Neural crest cell (in vitro differentiated cells): ENCODE measurements around the gene LPCAT3. TPM values are rescaled to one million over a fixed set of nuclear protein-coding genes. Genes with fewer than 3 reads are reported as not detected.
A peak's percentile ranks its signal among the peaks of the same experiment; 100 is the strongest.

Experiments used
- DNase-seq: peaks from one replicate; pipeline ENCODE4 v3.0.0; 2021; ENCODE audit warnings: low read depth, mixed read lengths, low spot score
- H3K27ac Mint-ChIP-seq: one replicate; pipeline ENCODE4 v1.8.0; 2021; ENCODE audit warnings: mild to moderate bottlenecking, mixed read lengths; ENCODE audit not compliant: unreplicated experiment
- H3K27me3 Mint-ChIP-seq: 2 replicates; pipeline ENCODE4 v1.8.0; 2021; ENCODE audit warnings: low read depth, mild to moderate bottlenecking, mixed read lengths
- H3K36me3 Mint-ChIP-seq: 2 replicates; pipeline ENCODE4 v1.8.0; 2021; ENCODE audit warnings: low read depth, mild to moderate bottlenecking, mixed read lengths
- H3K4me1 Mint-ChIP-seq: 2 replicates; pipeline ENCODE4 v1.8.0; 2021; ENCODE audit warnings: mixed read lengths
- H3K4me3 Mint-ChIP-seq: one replicate; pipeline ENCODE4 v1.8.0; 2021; ENCODE audit warnings: mild to moderate bottlenecking, mixed read lengths
- H3K9me3 Mint-ChIP-seq: 2 replicates; pipeline ENCODE4 v1.8.0; 2021; ENCODE audit warnings: mixed read lengths
- total RNA-seq: library from RNA; stranded (reverse); gene quantifications from 2 replicates; pipeline ENCODE4 v1.2.1, GENCODE V29; 2021
- TF ChIP-seq, protein P1 (sequence below): fragments of 200-600 bp; sonication (generic); conservative IDR thresholded peaks from 2 replicates; pipeline ENCODE4 v1.5.0; 2021; ENCODE audit warnings: antibody characterized with exemption, mild to moderate bottlenecking

The LPCAT3 gene
- total RNA-seq, 1 donor from 2014 or later, result 32.8 TPM

- DNase-seq, result no peak
- Mint-ChIP-seq H3K27me3 (no peaks in the 10 kb centered on the region), H3K9me3 (no peaks in the 10 kb centered on the region), H3K4me1 (peaks cover 29% of the 10 kb centered on the region), H3K36me3 (no peaks in the 10 kb centered on the region), H3K27ac (peak overlapping the region; percentile 69), H3K4me3 (peak overlapping the region; percentile 91)
- TF ChIP-seq, protein P1, sequence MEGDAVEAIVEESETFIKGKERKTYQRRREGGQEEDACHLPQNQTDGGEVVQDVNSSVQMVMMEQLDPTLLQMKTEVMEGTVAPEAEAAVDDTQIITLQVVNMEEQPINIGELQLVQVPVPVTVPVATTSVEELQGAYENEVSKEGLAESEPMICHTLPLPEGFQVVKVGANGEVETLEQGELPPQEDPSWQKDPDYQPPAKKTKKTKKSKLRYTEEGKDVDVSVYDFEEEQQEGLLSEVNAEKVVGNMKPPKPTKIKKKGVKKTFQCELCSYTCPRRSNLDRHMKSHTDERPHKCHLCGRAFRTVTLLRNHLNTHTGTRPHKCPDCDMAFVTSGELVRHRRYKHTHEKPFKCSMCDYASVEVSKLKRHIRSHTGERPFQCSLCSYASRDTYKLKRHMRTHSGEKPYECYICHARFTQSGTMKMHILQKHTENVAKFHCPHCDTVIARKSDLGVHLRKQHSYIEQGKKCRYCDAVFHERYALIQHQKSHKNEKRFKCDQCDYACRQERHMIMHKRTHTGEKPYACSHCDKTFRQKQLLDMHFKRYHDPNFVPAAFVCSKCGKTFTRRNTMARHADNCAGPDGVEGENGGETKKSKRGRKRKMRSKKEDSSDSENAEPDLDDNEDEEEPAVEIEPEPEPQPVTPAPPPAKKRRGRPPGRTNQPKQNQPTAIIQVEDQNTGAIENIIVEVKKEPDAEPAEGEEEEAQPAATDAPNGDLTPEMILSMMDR, result peak; percentile 41
Measured at GRCh38 chr12:7019043-7019569, 830 bp upstream of the LPCAT3 start.

- Mint-ChIP-seq H3K4me3 (peak overlapping the region; percentile 91), H3K4me1 (peaks cover 29% of the 10 kb centered on the region), H3K27me3 (no peaks in the 10 kb centered on the region), H3K36me3 (no peaks in the 10 kb centered on the region), H3K9me3 (no peaks in the 10 kb centered on the region), H3K27ac (peak overlapping the region; percentile 71)
- DNase-seq, result no peak
- TF ChIP-seq, protein P1, result no peak
Measured at GRCh38 chr12:7017870-7018349, 366 bp downstream of the LPCAT3 start.

DNA sequence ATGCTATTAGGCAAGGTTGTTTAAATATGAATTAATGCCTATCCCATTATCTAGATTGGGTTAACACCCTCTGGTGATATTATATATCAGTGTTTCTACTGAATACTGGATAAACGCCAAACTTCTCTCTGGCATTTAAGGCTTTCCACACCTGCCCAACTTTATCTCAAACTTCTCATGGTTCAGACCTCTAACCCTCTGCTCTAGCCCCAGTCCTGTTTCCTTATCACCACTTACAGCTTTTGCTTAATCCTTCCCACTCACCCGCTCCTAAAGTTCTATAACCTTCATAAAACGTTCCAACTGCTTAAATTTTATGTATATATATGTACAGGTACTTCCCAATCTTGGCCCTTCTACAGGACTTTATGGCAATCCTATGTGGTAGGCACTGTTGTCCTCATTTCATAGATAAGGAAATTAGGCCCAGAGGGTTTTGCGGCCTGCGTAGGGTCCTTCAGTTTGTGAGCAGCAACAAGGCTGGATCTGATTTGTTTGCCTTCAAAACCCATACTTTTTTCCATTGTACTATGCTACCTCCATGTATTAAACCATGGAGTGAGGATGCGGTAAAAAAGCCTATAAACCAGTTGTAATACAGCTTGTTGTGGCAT, 1.2 kb downstream of the LPCAT3 start:
- Mint-ChIP-seq H3K4me3 (peak overlapping the region; percentile 91), H3K4me1 (peaks cover 29% of the 10 kb centered on the region)

GRCh38 chr12:7015555-7016370, 2.5 kb downstream of the LPCAT3 start:
- Mint-ChIP-seq H3K27ac (no peak overlapping the region), H3K4me3 (peak overlapping the region; percentile 54)
- TF ChIP-seq, protein P1, result no peak

More for the DNA sequence above, 1.2 kb downstream of the LPCAT3 start:
- TF ChIP-seq, protein P1, result no peak
- no peaks in the 10 kb centered on the region for H3K9me3 Mint-ChIP-seq
- H3K27me3 Mint-ChIP-seq, result no peaks in the 10 kb centered on the region
- no peak overlapping the region for H3K27ac Mint-ChIP-seq
- no peak for DNase-seq
- H3K36me3 Mint-ChIP-seq, result no peaks in the 10 kb centered on the region

DNA sequence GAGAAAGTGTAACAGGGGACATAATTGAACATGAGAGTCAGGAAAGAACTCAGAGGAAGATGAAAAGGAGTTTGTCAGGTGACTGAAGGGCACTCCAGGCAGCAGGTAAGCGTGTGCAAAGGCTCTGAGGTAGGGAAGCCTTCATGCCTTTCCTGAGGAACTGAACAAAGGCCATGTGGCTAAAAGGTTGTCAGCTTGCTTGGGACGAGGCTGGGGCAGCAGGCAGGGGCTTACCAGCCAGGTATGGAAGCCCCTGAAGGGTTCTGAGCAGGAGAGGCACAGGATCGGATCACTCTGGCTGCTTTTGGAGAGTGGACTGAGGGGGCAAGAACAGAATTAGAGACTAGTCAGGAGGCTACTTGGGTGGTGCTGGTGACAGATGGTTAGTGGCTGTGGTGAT, 5.2 kb downstream of the LPCAT3 start:
- Mint-ChIP-seq H3K9me3 (no peaks in the 10 kb centered on the region), H3K27ac (no peak overlapping the region)
- TF ChIP-seq, protein P1, result no peak

More at GRCh38 chr12:7015555-7016370, 2.5 kb downstream of the LPCAT3 start:
- DNase-seq, result no peak
- Mint-ChIP-seq H3K36me3 (no peaks in the 10 kb centered on the region), H3K27me3 (no peaks in the 10 kb centered on the region), H3K4me1 (peaks cover 29% of the 10 kb centered on the region), H3K9me3 (no peaks in the 10 kb centered on the region)

More for the DNA sequence above, 5.2 kb downstream of the LPCAT3 start:
- Mint-ChIP-seq H3K36me3 (no peaks in the 10 kb centered on the region), H3K27me3 (no peaks in the 10 kb centered on the region), H3K4me1 (peaks cover 21% of the 10 kb centered on the region), H3K4me3 (no peak overlapping the region)
- DNase-seq, result no peak
